Posterior cingulate gyrus (tissue), 11 donors: ENCODE data around the gene RASA3.

ENCODE experiments used
- DNase-seq, 10 donors: peaks; one replicate each; pipeline versions ENCODE4 v3.0.0 to v3.0.0-alpha.2; 2020 to 2021; ENCODE audit warnings: mixed read lengths in 3 of 10
- intact Hi-C: fragments of 100-400 bp; cut with DNase I; formaldehyde crosslinking; loops from one replicate; pipeline ENCODE4 v1.15.1; 2023

RASA3 gene

DNA sequence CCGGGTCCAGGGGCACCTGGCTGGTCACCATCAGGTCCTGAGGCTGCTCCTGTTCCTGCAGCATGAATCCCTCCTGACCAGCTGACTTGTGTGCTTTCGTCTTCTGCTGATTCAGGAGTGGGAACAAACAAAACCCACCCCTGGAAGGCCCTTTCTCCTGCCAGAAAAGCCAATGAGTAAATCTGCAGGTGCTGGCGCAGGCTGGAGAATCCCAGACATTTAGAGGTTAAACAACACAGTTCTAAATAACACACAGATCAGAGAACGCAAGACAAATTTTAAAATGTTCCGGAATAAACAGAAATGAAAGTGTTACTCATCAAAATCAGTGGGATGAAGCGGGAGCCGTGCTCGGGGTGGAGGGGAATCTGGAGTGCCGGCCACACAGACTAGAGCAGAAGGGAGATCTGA, 97.9 kb downstream of the RASA3 start:
- intact Hi-C loops = no loop called here
- peak in 3 of 10 donors; percentile 33 to 86 (median 70) for DNase-seq

- intact Hi-C loops = no loop called here
- peak in 3 of 10 donors; percentile 27 to 75 (median 66) for DNase-seq
Measured at GRCh38 chr13:114033541-114034315, 98.7 kb downstream of the RASA3 start.

GRCh38 chr13:114032126-114032799, 100.2 kb downstream of the RASA3 start:
- DNase-seq = peak in 2 of 10 donors; percentile 31 to 46
- intact Hi-C loops = no loop called here

GRCh38 chr13:114031631-114032030, 100.8 kb downstream of the RASA3 start:
- intact Hi-C loops = no loop called here
- DNase-seq = peak in 3 of 10 donors; percentile 22 to 74 (median 59)

GRCh38 chr13:114030666-114031610, 101.5 kb downstream of the RASA3 start:
- intact Hi-C loops = no loop called here
- DNase-seq = peak in 5 of 10 donors; percentile 7 to 69 (median 39)

DNA sequence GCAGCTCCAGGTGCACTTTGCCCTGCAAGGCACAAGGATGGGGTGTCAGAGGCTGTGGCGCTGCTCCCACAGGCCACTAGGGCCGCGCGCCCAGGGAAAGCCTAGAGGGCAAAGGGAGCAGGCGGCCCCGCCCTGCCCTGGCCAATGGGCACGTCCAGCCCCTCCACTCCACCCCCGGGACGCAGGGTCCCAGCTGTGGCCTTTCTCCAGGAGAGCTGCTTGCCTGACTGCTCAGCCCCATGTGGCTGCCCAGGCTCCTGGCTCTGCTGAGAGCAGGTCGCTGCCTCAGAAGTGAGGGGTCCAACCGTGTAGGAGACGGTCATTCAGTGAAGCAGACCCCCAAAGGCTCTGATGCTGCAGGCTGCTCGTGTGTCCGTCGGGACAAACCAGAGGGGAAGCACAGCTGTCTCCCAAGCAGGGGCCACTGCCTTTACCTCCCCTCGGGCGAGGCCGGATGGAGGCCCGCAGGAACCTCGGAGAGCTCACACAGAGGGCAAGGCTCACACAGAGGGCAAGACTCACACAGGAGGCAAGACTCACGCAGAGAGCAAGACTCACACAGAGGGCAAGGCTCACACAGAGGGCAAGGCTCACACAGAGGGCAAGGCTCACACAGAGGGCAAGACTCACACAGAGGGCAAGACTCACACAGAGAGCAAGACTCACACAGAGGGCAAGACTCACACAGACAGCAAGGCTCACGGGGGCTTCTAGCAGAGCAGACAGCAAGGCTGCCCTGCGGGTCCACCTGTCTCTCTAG, 102.4 kb downstream of the RASA3 start:
- intact Hi-C loops = loop anchor here (5.0 to 10.0 kb wide), 2 partner anchors 102 to 205 kb away; partner anchors contain the start of gene RASA3
- peak in 5 of 10 donors; percentile 4 to 78 (median 61) for DNase-seq

GRCh38 chr13:114027826-114028225, 104.6 kb downstream of the RASA3 start:
- peak in 5 of 10 donors; percentile 8 to 78 (median 67) for DNase-seq
- intact Hi-C loops = loop anchor here (5.0 to 10.0 kb wide), 2 partner anchors 104 to 203 kb away; partner anchors contain the start of gene RASA3

DNA sequence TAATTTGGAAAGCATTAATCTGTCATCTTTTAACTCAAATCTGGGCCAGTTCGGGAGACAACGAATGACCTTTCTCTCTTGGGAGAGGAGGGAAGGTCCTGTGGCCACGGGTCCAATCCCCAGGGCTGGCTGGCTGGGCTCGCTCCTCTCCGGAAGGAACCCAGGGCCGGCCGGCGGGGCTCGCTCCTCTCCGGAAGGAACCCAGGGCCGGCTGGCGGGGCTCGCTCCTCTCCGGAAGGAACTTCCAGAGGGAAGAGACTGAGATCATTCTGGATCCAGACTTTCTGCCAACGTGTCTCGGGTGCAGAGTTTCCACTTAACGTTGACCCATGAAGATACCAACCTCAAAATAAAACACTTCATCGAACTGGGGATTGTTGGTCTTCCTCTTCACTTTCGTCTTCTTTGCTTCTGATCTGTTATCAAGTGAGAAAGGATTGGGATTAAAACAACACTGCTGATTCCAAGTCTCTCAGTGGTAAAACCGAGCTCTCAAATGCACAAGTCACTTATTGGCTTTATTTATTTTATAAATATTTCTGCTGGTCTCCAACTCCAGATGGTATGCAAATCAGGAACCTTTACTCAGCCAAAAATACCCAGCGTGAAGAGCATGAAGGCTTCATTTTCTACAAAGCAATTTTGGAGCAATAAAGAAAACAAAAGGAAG, 105.2 kb downstream of the RASA3 start:
- intact Hi-C loops = loop anchor here (5.0 to 10.0 kb wide), 2 partner anchors 105 to 202 kb away; partner anchors contain the start of gene RASA3
- peak in 5 of 10 donors; percentile 6 to 88 (median 80) for DNase-seq

GRCh38 chr13:114026481-114026880, 105.9 kb downstream of the RASA3 start:
- intact Hi-C loops = loop anchor here (5.0 to 10.0 kb wide), 2 partner anchors 106 to 202 kb away; partner anchors contain the start of gene RASA3
- peak in 4 of 10 donors; percentile 6 to 86 (median 49) for DNase-seq

DNA sequence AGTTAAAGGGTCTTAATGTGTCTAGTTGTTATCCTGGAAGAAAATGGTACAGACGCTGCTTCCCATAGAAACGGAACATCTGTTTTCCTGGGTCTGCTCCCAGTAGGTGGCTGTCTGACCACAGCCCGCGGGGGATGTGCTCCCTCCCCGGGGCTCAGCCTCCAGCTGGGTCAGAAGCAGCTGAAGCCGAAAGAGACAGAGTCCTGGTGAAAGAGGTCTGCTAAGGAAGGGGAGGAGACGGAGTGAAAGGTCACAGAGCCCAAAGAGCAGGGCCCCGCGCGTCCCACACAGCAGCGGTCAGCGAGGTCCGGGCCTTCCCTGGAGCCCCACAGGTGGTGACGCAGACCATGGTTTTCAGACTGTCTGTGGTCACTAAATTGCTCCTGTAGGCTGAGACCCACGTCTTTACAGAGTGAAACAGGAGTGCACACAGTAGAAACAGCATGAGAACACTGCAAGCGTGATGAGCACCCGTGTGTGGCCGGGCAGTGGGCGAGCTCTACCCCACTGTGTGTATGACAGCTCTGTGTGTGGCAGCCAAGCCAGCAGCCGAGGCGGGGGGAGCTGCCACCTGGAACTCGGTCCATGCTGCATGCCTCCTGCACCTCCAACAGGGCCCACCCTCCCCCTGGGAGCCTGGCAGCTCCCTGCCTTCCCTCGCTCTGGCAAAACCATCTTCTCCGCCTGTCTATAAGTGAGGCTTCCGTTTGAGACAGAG, 106.5 kb downstream of the RASA3 start:
- DNase-seq = peak in 6 of 10 donors; percentile 64 to 94 (median 82)
- intact Hi-C loops = loop anchor here (5.0 to 10.0 kb wide), 2 partner anchors 106 to 201 kb away; partner anchors contain the start of gene RASA3

DNA sequence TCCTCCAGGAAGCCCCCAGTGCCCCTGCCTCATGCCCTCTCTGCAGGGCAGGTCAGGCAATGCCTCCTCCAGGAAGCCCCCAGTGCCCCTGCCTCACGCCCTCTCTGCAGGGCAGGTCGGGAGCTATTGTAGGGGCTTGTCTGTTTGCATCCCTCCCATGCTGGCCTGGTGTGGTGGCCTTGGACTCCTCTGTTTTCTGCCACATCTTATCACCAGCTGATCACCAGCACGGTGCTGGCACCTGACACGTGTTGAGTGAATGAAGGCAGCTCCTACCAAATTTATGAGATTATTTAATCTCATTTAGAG, 107.1 kb downstream of the RASA3 start:
- peak in 4 of 10 donors; percentile 5 to 76 (median 54) for DNase-seq
- intact Hi-C loops = loop anchor here (5.0 to 10.0 kb wide), 2 partner anchors 107 to 201 kb away; partner anchors contain the start of gene RASA3

DNA sequence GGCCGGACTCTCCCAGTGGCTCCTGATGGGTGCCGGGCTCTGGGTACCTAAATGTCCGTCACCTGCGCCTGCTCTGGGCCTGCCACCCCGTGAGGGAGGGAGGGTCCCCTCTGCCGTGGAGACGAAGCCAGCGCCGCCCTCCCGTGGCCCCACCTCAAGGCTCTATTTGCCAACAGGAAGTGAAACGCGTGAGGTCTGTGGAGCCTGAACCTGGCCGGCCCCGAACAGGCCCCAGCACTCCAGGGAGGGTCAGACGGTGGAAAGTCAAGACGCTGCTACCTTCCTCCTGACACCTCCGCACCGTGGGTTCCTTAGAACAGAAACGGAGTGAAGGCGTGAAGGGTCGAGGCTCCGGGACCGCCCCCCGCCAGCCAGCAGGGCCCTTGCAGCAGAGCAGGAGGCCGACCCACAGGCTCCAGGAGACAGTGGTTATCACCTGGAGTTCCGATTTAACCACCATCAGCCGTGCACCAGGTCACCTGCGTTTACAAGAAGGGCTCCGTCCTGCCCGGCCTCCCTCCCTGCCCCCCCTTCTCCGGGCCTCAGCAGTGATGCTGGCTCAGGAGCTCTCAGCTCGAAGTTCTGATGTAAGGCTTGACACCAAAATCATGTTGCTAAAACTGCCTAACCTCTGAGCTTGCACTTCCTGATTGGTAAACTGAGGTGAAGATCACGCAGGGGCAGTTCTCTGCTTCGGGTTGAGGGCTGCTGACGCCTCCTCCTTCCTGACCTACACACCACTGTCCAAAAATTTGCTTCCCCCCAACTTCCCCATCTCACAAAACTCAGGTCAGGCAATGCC, 107.6 kb downstream of the RASA3 start:
- peak in 4 of 10 donors; percentile 24 to 74 (median 65) for DNase-seq
- intact Hi-C loops = loop anchor here (5.0 to 10.0 kb wide), 2 partner anchors 107 to 200 kb away; partner anchors contain the start of gene RASA3

DNA sequence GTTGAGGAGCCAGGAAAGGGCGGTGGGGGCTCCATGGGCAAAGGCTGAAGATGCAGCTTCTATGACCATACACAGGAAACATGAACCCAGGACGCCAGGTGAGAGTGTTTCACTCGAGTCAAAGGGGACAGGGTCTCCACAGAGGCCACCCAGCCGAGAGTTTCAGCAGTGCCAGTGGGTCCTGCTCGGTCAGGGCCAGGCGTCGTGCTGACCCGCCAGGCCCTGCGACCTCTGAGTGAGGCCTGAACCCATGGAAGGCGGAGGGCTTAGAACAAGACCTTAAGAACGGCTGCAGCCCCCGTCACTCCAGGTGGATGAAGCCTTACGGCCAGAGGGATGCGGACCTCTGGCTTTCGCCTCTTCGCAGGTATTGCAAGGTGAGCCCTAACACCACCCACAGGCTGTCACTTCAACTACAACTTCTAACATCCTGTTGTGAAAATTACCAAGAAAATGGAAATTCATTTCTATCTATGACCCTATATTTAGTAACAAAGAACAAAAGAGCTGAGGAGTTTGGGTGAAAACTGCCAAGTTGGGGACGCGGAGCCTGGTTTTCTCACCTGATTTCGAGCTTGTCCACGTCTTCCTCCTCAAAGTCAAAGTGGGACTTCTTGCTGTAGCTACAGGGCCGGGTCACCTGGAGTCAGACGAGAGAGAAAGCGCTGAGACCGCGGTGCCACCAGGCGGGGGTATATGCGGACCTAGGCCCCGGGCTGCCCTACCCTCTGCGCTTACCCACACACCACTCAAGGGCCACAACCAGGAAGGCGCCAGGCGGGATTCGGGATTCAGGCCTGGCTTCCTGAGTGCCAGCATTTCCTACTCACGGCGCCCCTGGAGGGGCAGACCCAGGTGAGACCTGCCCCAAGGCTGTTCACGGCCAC, 108.5 kb downstream of the RASA3 start:
- DNase-seq = peak in 5 of 10 donors; percentile 6 to 73 (median 51)
- intact Hi-C loops = loop anchor here (10.0 kb wide), 1 partner anchor 199 kb away; no protein-coding TSS in a partner anchor

GRCh38 chr13:114022876-114023275, 109.5 kb downstream of the RASA3 start:
- intact Hi-C loops = loop anchor here (10.0 kb wide), 1 partner anchor 198 kb away; no protein-coding TSS in a partner anchor
- DNase-seq = peak in 4 of 10 donors; percentile 3 to 63 (median 50)

- DNase-seq = peak in 3 of 10 donors; percentile 33 to 66 (median 61)
- intact Hi-C loops = loop anchor here (10.0 kb wide), 1 partner anchor 197 kb away; no protein-coding TSS in a partner anchor
Measured at GRCh38 chr13:114022309-114022669, 110.1 kb downstream of the RASA3 start.
